HG03139 (cell line): ENCODE data around the gene PDE6B.
"Not testable (repeated sequence)": the region's sequence is repeated elsewhere in the genome, so short reads cannot be mapped to it uniquely, and the experiment has no call there.

Source experiments
- ATAC-seq: cut with Tn5 transposase; IDR thresholded peaks from one replicate; pipeline ENCODE4 v1.9.1; 2021; ENCODE audit not compliant: unreplicated experiment

PDE6B gene

GRCh38 chr4:668219-668618 is 42.8 kb downstream of the PDE6B start:
- not testable (repeated sequence) for ATAC-seq

- not testable (repeated sequence) for ATAC-seq
These were observed 44.6 kb downstream of the PDE6B start for GRCh38 chr4:669806-670559.

GRCh38 chr4:671769-672168 is 46.4 kb downstream of the PDE6B start:
- ATAC-seq, result no peak

GRCh38 chr4:673349-674091 is 48.1 kb downstream of the PDE6B start:
- no peak for ATAC-seq

- peak; percentile 73 for ATAC-seq
These were observed 49.0 kb downstream of the PDE6B start, which contains the start of the genes ATP5ME and MYL5 for GRCh38 chr4:674172-675035. Gene ATP5ME, minus strand, starts transcription at chr4:674276. Its CDS starts 29 bp downstream, at chr4:674247. Gene MYL5, plus strand, starts transcription at chr4:674542. Its CDS starts 3,485 bp downstream, at chr4:678027.

GRCh38 chr4:675036-675882 is 49.9 kb downstream of the PDE6B start:
- ATAC-seq, result no peak

- no peak for ATAC-seq
These were observed 50.9 kb downstream of the PDE6B start for GRCh38 chr4:675980-676870.

- no peak for ATAC-seq
These were observed 51.5 kb downstream of the PDE6B start for GRCh38 chr4:676871-677235.

- ATAC-seq, result no peak
These were observed 52.3 kb downstream of the PDE6B start for GRCh38 chr4:677431-678293.

GRCh38 chr4:678331-679103 is 53.1 kb downstream of the PDE6B start:
- no peak for ATAC-seq

GRCh38 chr4:679104-679481 is 53.7 kb downstream of the PDE6B start:
- no peak for ATAC-seq

GRCh38 chr4:679629-680028 is 54.3 kb downstream of the PDE6B start:
- no peak for ATAC-seq

GRCh38 chr4:680091-680490 is 54.7 kb downstream of the PDE6B start:
- no peak for ATAC-seq

- no peak for ATAC-seq
These were observed 55.2 kb downstream of the PDE6B start for GRCh38 chr4:680551-680927.

GRCh38 chr4:680928-681645 is 55.7 kb downstream of the PDE6B start:
- no peak for ATAC-seq

- no peak for ATAC-seq
These were observed 56.5 kb downstream of the PDE6B start for GRCh38 chr4:681736-682451.
